HPDE6-E6E7 (cell line): Measurements from ENCODE around the gene KIDINS220.

Experiments
- DNase-seq: peaks from one replicate; pipeline ENCODE4 v3.0.0; 2011; ENCODE audit warnings: missing footprints; ENCODE audit errors: extremely low spot score

Gene KIDINS220

DNA sequence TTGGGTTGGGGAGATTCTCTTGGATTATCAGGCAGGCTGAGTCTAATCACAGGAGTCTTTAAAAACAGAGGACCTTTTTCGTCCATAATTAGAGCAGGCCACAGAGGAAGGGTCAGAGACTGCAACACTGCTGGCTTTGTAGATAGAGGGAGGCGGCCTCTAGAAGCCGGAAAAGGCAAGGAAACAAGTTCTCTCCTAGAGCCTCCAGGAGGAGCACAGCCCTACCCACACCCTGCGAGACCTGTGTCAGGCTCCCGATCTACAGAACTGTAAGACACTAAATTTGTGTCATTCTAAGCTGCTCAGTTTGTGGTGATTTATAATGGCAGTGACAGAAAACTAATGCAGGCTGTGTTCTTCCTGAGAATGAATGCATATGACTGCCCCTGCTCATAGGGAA lies 140.2 kb downstream of the KIDINS220 start:
- DNase-seq, result no peak

DNA sequence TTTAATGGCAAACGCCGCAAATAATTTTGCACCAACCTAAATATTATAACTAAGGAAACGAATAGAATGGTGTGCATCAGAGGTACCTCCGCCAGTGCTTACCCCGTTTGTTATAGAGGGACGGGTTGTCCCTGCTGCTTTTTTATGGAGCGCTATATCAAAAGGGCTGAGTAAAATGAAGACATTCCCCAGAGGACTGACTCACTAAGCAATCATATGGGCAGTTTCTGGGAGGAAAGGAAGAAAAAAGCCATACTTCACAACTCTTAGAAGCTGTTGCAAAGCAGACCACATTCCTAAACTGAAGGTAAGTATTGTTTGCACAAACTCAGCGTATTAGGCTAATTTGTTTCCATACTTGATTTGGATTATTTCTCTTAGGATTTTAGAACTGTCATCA lies 142.7 kb downstream of the KIDINS220 start:
- no peak for DNase-seq

DNA sequence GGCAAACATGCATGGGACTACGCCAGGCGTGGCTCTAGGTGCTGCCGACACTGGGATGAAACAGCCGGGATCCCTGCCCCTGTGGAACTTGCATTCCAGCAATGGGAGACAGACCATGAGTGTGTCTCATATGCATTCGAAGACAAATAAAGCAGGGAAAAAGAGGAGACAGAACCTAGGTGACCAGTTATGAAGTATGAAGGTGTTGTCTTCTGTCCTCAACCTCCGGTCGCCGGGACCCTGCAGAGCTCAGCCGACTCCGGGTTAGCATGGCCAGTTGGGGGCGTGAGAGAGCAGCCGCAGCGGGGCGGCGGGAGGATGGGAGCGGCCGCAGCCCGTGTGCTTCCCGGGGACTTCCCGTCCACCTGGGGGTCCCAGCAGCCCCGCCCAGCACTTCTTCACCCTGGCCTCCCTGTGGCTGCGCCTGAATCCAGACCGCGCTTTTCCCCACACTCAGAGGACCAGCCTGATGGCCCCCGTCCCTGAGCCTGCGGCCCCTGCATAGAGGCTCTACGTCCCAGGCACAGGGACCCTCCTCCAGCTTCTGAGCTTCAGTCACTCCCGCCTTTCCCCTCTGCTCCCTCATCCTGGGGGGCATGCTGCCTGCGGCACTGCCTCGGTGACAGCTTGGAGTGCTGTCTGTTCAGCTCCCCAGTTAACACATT lies 144.1 kb downstream of the KIDINS220 start:
- no peak for DNase-seq

DNA sequence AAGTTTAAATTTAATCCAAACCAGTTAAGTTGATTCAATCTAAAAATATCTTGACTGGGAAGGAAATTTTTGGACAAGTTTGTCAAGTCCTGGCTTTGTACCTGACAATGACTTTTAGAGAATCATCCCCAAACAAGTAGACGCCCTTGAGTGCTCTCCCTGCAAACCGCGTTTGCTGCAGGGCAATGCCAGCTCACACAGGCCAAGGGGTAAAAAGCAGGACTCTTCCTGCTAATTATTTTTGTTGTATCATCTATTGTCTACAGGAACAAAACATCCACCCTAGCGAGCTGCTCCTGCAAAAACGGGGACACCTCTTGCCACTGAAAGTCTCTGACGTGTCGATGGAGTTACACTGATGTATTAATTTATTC lies 144.6 kb downstream of the KIDINS220 start:
- no peak for DNase-seq

DNA sequence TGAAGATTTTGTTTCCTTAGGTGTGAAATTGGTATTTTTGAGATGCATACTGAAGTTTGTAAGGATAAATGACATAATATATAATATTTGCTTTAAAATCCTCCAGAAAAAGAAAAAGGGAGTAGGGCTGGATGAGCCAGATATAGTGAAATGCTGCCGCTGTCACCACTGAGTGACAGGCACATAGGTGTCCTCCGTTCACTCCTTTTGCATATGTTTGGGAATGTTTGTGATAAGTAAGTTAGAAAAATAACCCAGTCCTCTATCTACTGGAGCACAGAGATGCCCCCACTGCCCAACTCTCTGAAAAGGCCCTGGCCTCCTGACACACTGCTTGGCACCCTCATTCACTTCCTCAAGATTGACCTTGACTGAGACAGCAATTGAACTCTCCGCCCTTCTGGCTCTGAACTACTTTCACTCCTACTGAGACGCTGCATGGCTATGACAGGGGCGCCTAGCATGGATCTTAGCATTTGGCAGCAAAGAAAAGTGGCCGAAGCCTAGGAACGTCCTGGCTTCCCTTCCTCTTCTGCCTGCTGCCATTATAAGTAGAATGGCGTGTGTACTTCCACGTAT lies 145.5 kb downstream of the KIDINS220 start:
- DNase-seq, result no peak

DNA sequence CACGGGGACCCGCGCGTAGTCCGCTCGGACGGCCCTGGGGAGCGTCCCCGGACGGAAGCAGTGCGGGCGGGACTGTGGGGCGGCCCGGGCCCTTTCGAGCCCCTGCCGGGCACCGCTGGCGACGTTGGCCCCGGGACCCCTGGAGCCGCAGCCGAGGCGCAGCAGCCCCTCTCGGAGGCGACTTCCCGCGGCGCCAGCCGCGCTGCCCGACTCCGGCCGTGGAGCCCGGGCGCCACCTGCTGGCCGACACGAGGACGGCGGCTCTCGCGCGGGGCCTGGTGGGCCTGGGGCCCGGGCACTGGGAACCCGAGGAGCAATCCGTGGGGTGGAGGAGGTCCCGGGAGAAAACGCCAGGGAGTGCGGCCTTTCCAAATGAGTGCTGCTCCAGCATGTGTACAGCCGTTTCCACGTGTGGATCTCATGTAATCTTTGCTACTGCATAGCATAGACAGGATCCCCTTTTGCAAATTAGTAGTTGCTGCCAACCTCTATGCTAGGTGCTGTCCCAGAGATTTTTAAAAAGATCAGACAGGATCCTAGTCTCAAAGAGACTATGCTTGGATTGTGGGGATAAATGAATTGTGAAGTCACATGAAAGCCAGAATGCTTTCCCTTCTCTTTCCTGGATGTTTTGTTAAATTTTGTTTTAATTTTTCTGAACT lies 151.6 kb downstream of the KIDINS220 start:
- DNase-seq, result no peak

DNA sequence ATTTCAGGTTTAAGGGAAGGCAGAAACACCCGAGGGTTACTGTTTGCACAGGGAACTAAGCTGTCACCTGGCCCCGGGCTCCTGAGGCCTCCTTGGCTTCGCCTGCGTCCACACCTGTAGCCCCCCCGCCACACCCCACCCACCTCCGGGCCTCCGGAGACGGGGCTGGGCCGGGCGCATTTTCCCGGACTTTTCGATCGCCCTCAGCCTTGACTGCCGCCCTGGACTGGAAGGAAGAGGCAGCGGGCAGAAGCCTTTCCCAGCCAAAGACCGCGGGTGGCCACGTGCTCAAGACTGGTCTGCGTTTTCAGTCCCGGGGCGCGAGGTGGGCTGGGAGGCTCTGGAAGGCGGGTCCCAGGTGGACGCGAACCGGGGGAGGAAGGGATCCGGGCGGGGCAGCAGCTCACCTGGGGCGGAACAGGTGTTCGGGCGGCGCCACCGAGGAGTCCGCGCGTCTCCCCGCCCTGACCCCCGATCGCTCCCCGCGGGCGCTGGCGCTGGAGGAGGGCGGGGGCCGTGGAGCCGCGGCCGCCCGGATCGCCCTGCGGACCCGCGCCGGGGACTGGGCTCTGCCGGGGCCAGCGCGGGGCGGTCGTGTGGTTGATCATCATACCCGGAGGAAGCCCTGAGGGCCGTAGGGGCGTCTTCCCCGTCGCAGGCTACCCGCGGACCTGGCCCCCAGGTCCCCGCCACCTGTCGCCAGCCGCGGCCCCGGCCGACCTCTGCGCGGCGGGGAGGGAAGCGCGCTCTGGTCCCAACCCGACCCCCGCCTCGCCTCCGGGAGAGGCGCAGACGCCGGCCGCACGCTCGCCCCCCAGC lies 152.3 kb downstream of the KIDINS220 start:
- DNase-seq, result no peak

DNA sequence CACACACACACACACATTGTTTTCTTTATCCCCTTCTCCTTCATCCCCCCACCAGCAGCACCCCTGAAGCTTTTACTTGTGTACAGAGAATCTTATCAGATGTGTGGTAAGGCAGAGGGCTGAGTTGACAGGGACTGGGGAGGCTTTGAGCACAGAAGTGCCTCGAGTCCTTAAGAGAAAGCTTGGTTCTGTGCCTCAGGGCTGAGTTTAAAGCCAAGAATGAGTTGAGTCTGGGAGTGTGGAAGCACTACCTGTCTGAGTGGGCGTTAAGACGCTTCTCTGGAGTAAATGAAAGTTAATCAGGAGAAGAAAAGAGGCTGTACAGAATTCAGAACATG lies 152.9 kb downstream of the KIDINS220 start:
- DNase-seq, result no peak

DNA sequence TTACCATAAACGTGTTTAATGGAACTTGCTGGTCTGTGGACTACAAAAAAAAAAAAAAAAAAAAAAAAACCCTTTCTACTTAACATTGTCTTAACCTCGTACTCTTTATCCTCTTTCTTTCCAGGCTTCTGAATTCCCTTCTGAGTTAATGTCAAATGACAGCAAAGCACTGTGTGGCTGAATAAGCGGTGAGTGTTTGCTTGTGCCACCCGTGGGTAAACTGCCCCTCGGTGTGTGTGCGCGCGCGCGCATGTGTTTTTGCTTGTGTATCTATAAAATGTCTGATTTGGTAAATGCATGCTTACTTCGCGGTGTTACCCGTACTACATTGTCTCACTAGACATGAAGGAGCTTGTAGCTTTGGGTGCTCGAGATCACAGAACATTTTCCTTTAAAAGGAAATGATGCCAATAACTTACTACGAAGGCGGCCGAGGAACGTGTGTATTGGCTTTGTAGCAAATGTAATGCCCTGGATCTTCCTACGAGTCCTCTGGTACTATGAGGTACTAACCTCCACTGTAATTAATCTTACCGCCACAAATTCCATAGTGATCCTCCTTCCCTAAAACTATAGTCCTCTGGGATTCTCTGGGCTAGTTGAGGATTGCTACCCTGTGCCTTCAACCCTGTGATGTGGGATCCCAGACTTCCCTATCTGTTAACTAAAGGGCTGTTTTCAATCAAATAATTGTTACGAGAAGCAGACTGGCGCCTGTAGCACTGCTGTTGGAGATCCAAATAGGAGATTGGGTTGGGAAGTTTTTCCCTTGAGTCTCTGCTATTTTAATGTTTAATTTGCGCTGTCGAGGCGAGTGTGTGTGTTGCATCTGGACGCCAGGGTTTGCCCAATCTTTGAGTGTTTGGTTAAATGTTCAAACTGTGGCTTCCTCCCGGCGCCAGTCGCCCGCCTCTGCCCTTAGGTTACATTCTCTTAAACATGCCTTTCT lies 154.4 kb downstream of the KIDINS220 start:
- no peak for DNase-seq

DNA sequence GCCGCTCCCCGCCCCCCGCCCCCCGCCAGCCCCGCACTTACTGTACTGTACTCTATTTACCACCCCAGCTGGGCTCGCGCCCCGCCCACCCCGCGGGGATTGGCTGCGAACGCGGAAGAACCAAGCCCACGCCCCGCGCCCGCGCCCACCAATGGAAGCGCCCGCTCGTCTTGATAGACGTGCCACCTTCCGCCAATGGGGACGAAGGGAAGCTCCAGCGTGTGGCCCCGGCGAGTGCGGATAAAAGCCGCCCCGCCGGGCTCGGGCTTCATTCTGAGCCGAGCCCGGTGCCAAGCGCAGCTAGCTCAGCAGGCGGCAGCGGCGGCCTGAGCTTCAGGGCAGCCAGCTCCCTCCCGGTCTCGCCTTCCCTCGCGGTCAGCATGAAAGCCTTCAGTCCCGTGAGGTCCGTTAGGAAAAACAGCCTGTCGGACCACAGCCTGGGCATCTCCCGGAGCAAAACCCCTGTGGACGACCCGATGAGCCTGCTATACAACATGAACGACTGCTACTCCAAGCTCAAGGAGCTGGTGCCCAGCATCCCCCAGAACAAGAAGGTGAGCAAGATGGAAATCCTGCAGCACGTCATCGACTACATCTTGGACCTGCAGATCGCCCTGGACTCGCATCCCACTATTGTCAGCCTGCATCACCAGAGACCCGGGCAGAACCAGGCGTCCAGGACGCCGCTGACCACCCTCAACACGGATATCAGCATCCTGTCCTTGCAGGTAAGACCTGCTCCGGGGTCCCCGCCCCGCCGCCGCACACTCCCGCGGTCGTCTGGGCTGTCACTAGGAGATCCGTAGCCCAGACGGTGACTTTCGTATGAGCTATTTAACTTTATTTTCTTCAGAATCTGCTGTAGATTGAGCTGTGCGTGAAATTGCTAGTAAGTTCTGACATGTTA lies 155.4 kb downstream of the KIDINS220 start, which contains the start of gene ID2:
TSS of gene ID2 (plus strand) at position 271 of the 907 bp plus-strand sequence. CDS start at position 381, 110 bp downstream.
- DNase-seq, result peak; percentile 93

DNA sequence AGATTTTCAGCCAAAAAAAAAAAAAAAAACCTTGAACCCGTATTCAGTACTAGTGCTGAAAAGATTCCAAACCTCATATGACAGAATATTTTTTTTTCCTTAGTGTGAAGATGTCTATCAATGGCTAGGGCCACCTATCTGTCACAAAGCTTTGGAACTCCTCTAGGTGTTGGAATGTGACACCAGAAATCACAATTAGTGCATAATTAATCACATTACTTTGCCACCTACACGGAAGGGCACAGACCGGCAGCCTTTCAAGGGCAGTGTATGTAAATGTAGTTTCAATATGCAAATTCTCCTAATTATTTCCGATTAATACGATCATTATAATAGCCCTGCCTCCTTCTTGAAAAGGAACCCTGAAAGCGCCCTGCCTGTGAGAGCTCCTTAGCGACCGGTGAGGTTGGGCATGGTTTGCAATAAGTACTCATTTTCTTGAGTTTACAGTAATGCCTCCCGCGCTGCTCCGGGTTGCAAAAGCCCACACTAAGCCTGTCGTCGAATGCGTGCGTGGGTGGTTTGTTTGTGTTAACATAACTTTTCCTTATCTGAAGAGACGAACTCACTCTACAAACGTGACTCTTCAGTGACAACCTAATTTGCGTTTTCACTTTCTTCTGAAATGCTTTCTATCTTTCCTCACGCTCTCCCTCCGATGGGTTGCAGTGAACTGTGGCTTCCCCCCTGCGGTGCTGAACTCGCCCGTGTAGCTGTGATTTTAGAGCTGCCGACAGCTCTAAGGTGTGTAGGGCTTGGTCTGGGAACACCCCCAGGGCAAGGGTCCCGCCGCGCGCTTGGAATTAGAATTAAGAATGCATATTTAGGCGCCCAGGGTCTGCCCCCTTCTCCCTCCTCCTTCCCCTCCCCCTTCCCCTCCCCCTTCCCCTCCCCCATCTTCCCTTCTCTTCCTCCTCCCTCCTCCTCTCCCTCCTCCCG lies 156.3 kb downstream of the KIDINS220 start:
- DNase-seq, result no peak

DNA sequence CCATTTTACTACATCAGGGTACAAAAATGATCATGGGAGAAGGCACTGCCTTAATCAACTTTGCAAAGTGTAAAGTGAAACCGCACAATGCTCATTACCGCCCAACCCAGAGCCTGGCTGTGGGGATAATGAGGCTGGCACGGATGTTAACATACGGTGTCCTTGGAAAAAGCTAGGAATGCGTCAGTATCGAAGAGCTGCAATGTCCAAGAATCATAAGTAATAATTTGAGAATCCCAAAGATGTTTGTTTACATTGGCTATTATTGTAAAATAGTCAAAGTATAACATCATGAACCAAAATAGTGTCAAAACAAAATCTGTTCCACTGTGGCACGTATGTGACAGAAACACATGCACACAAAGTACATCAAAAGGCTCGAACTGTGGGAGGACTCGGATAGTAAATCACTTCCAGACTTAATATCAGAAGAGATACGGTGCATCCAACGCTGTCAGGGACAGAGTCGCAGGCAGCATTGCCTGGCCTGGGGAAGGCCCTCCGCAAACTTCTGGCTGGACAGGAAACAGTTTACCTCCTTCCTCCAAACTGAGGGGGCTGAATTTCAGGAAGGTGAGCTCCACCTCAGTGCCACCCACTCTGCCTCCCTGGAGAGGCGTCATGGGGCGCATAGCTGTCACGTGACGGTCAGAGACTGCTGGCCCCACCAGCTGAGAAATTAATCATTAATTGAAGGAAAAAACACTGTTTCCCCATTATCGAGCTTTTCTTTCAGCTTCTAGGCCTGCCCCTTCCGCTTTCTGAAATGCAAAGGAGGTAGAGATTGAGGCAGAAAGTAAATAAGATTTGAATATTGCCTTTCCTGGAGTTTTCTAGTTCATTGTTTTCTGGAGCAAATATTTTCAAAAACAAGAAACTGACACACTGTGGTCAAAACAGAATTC lies 157.3 kb downstream of the KIDINS220 start:
- DNase-seq, result no peak

DNA sequence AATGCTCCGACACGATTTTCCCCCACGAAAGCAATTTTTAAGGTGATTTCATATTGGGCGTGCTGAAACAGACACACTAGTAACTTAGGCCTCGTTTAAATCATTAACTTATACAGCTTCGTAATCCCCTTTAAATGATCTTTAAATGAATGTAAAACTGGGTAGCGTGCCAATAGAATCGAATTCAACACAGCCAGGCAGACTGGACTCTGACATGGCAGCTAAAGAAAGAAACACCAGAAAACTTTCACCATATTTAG lies 157.9 kb downstream of the KIDINS220 start:
- DNase-seq, result no peak
